ENCODE measurements around the gene RAB40B. TPM values are rescaled to one million over a fixed set of nuclear protein-coding genes. Genes with fewer than 3 reads are reported as not detected.
A peak's percentile ranks its signal among the peaks of the same experiment; 100 is the strongest.

The RAB40B gene
- total and polyA plus RNA-seq, 2 of the 13 experiments (the other 11 are each of a cell fraction or from before 2014, with no cell fraction given): 6.2 to 6.5 TPM

DNA sequence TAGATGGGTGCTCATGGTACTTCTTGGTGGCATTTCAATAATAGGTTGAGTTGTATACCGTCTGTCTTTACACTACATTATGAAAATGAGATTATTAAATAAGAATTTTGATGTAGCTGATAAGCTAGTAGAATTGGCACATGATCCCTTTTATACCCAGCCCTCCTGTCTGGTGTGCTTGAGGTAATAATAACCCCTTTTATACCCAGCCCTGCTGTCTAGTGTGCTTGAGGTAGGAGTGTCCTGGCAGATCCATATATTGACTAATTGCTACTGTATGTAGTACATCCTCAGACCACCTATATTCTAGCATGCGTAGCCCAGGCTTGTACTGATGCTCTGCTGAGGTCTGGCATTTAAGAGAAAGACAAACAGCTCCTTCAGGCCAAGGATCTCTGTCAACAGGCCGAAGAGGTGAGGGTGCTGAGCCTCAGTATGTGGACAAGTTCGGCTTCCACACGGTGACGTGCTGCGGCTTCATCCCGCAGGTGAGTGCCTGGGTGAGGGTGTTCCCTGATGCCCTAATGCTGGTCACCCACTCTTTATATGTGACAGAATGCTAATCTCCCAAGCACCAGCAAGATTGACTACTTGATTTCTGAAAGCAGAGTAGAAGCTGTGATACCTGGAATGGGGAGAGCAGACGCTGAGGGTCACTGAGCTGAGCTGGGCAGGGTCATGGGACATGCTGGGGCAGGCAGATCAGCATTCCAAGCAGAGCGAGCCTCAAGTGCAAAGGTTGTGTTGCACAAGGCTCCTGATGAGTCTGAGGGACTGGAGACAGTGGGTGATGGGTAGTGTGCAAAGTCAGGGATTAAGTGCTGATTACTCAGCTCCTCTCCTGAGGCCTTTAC is 42.6 kb upstream of the RAB40B start (continued):
- TF ChIP-seq CREBL2 (CRISPR knock-in tag; IDR thresholded peaks at IDR 0.05; ENCODE audit: borderline replicate concordance) (no peak), TFE3 (CRISPR knock-in tag; IDR thresholded peaks at IDR 0.05) (peak; percentile 99), JUND (CRISPR knock-in tag; IDR thresholded peaks at IDR 0.05) (peak; percentile 77), ATF7 (IDR thresholded peaks at IDR 0.05) (no peak), ATF7 (CRISPR knock-in tag; IDR thresholded peaks at IDR 0.05) (no peak), CBX1 (IDR thresholded peaks at IDR 0.05; ENCODE audit: low read depth) (peak; percentile 71), TRIM22 (IDR thresholded peaks at IDR 0.05) (no peak), KLF13 (CRISPR knock-in tag; IDR thresholded peaks at IDR 0.05) (no peak), TRIM24 (CRISPR knock-in tag; IDR thresholded peaks at IDR 0.05) (peak; percentile 97), MYNN (CRISPR knock-in tag; IDR thresholded peaks at IDR 0.05; ENCODE audit: low read depth) (no peak), ZFP36L2 (CRISPR knock-in tag; IDR thresholded peaks at IDR 0.05) (no peak), MIXL1 (CRISPR knock-in tag; IDR thresholded peaks at IDR 0.05) (peak; percentile 96), ZNF747 (CRISPR knock-in tag; IDR thresholded peaks at IDR 0.05; ENCODE audit: borderline replicate concordance) (peak; percentile 69), ZNF30 (CRISPR knock-in tag; IDR thresholded peaks at IDR 0.05) (no peak), ZNF331 (CRISPR knock-in tag; IDR thresholded peaks at IDR 0.05) (peak; percentile 98), ZNF18 (CRISPR knock-in tag; IDR thresholded peaks at IDR 0.05; ENCODE audit: insufficient replicate concordance) (no peak)
- TF ChIP-seq, protein P1, sequence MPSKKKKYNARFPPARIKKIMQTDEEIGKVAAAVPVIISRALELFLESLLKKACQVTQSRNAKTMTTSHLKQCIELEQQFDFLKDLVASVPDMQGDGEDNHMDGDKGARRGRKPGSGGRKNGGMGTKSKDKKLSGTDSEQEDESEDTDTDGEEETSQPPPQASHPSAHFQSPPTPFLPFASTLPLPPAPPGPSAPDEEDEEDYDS (CRISPR knock-in tag; IDR thresholded peaks at IDR 0.05): 0 out of 2 replicates have a peak, but pooled peaks have one; percentile 40
- TF ChIP-seq, protein P2, sequence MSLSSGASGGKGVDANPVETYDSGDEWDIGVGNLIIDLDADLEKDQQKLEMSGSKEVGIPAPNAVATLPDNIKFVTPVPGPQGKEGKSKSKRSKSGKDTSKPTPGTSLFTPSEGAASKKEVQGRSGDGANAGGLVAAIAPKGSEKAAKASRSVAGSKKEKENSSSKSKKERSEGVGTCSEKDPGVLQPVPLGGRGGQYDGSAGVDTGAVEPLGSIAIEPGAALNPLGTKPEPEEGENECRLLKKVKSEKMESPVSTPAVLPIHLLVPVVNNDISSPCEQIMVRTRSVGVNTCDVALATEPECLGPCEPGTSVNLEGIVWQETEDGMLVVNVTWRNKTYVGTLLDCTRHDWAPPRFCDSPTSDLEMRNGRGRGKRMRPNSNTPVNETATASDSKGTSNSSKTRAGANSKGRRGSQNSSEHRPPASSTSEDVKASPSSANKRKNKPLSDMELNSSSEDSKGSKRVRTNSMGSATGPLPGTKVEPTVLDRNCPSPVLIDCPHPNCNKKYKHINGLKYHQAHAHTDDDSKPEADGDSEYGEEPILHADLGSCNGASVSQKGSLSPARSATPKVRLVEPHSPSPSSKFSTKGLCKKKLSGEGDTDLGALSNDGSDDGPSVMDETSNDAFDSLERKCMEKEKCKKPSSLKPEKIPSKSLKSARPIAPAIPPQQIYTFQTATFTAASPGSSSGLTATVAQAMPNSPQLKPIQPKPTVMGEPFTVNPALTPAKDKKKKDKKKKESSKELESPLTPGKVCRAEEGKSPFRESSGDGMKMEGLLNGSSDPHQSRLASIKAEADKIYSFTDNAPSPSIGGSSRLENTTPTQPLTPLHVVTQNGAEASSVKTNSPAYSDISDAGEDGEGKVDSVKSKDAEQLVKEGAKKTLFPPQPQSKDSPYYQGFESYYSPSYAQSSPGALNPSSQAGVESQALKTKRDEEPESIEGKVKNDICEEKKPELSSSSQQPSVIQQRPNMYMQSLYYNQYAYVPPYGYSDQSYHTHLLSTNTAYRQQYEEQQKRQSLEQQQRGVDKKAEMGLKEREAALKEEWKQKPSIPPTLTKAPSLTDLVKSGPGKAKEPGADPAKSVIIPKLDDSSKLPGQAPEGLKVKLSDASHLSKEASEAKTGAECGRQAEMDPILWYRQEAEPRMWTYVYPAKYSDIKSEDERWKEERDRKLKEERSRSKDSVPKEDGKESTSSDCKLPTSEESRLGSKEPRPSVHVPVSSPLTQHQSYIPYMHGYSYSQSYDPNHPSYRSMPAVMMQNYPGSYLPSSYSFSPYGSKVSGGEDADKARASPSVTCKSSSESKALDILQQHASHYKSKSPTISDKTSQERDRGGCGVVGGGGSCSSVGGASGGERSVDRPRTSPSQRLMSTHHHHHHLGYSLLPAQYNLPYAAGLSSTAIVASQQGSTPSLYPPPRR (CRISPR knock-in tag; IDR thresholded peaks at IDR 0.05; ENCODE audit: borderline replicate concordance): peak; percentile 78
